K562 (cell line): ENCODE data around the gene ATP5MC3. TPM values are rescaled to one million over a fixed set of nuclear protein-coding genes. Genes with fewer than 3 reads are reported as not detected.

ENCODE experiments used
- ARNT ChIP-seq, 2 experiments: fragments of 450-650 bp; IDR thresholded peaks; 2 replicates each; pipeline ENCODE4 v1.6.1; 2016; ENCODE audit warnings: mild to moderate bottlenecking in 1 of 2
- CUX1 ChIP-seq: fragments of 200-800 bp; sonication (Bioruptor generic); IDR thresholded peaks from 2 replicates; pipeline ENCODE4 v1.6.1; 2016; ENCODE audit warnings: missing genetic modification characterization, missing compliant biosample characterization
- EGR1 ChIP-seq: fragments of 450-650 bp; conservative IDR thresholded peaks from 2 replicates; pipeline ENCODE4 v1.6.1; 2017; ENCODE audit warnings: mild to moderate bottlenecking
- FOS ChIP-seq: IDR thresholded peaks from 3 replicates; pipeline ENCODE4 v1.6.1; 2011; ENCODE audit not compliant: insufficient read length; ENCODE audit errors: extremely low read depth
- HDGF ChIP-seq: fragments of 450-650 bp; IDR thresholded peaks from 2 replicates; pipeline ENCODE4 v1.6.1; 2016
- HMGN3 ChIP-seq: IDR thresholded peaks from 2 replicates; pipeline ENCODE4 v1.6.1; 2011; ENCODE audit warnings: borderline replicate concordance, low read depth, mild to moderate bottlenecking, mixed read lengths, low read length; ENCODE audit not compliant: insufficient read length; ENCODE audit errors: extremely low read depth
- HOXB6 ChIP-seq: fragments of 250-450 bp; sonication (Bioruptor Pico); IDR thresholded peaks from 2 replicates; pipeline ENCODE4 v1.5.1; 2022; ENCODE audit warnings: mild to moderate bottlenecking, borderline replicate concordance
- MAFF ChIP-seq: IDR thresholded peaks from 2 replicates; pipeline ENCODE4 v1.6.1; 2012; ENCODE audit warnings: low read length, improper control_type of control experiment
- MAZ ChIP-seq, 2 experiments: fragments of 450-650 bp in 1 of 2; sonication (generic) in 1 of 2; formaldehyde crosslinking; IDR thresholded peaks in 1 of 2; conservative IDR thresholded peaks in 1 of 2; 2 replicates each; pipeline versions ENCODE4 v1.4.0 to v1.5.0; 2020; ENCODE audit warnings: mild to moderate bottlenecking in 1 of 2, missing genetic modification reagents in 1 of 2
- MXI1 ChIP-seq: IDR thresholded peaks from 2 replicates; pipeline ENCODE4 v1.6.1; 2011; ENCODE audit warnings: low read depth, mild to moderate bottlenecking, improper control_type of control experiment, low read length
- POLR3G ChIP-seq: IDR thresholded peaks from 2 replicates; pipeline ENCODE4 v1.6.1; 2011; ENCODE audit not compliant: insufficient read length, insufficient replicate concordance; ENCODE audit errors: extremely low read depth
- PURB ChIP-seq: sonication (generic); formaldehyde crosslinking; IDR thresholded peaks from 2 replicates; pipeline ENCODE4 v1.9.0; 2021; ENCODE audit warnings: low read depth, mild to moderate bottlenecking, missing genetic modification reagents
- STAT5B ChIP-seq: fragments of 250-450 bp; sonication (Bioruptor Pico); IDR thresholded peaks from 2 replicates; pipeline ENCODE4 v1.8.0; 2021; ENCODE audit warnings: mild to moderate bottlenecking, inconsistent platforms
- TAF1 ChIP-seq: IDR thresholded peaks from 2 replicates; pipeline ENCODE4 v1.6.1; 2011; ENCODE audit warnings: mild to moderate bottlenecking, low read length, moderate library complexity; ENCODE audit not compliant: insufficient read depth, control insufficient read depth, severe bottlenecking; ENCODE audit errors: extremely low read depth
- TARDBP ChIP-seq: fragments of 450-650 bp; IDR thresholded peaks from 2 replicates; pipeline ENCODE4 v1.6.1; 2016
- ZBTB9 ChIP-seq: fragments of 450-650 bp; formaldehyde crosslinking; IDR thresholded peaks from 2 replicates; pipeline ENCODE4 v1.4.0; 2020; ENCODE audit warnings: mild to moderate bottlenecking, moderate library complexity
- ZKSCAN3 ChIP-seq: fragments of 250-450 bp; sonication (Bioruptor Pico); IDR thresholded peaks from 2 replicates; pipeline ENCODE4 v1.4.0; 2020
- ZNF324 ChIP-seq: fragments of 250-450 bp; sonication (Bioruptor Pico); IDR thresholded peaks from 2 replicates; pipeline ENCODE4 v1.4.0; 2020; ENCODE audit warnings: mild to moderate bottlenecking
- ZNF584 ChIP-seq: fragments of 200-800 bp; sonication (Bioruptor generic); IDR thresholded peaks from 2 replicates; pipeline ENCODE4 v1.6.1; 2016; ENCODE audit warnings: low read depth, mild to moderate bottlenecking, missing genetic modification characterization, missing compliant biosample characterization
- ZNF668 ChIP-seq: fragments of 250-450 bp; sonication (Bioruptor Pico); IDR thresholded peaks from 2 replicates; pipeline ENCODE4 v1.8.0; 2022; ENCODE audit warnings: mild to moderate bottlenecking, inconsistent platforms
- polyA plus RNA-seq, 8 experiments: library from polyadenylated mRNA; depleted of rRNA in 4 of 8; stranded (reverse) in 5 of 8; unstranded in 3 of 8; fragments of >200 nt; fragmentation: Nextera tagmentation in 2 of 8; fragmentation: Illumina TruSeq in 1 of 8; extraction: Ambion mirVana in 2 of 8; extraction: Trizol in 1 of 8; gene quantifications; 2 replicates each; pipeline versions ENCODE4 v1.2.1 to v1.2.3, GENCODE V29; 2011 to 2014; ENCODE audit warnings: inconsistent platforms in 1 of 8, missing spikeins in 1 of 8
- total RNA-seq, 7 experiments: library from RNA; depleted of rRNA in 6 of 7; stranded (reverse); fragments of >200 nt in 6 of 7; fragmentation: Illumina TruSeq in 2 of 7; extraction: Trizol in 2 of 7; gene quantifications; 2 replicates each; pipeline versions ENCODE4 v1.2.1 to v1.2.3, GENCODE V29; 2011 to 2021; ENCODE audit warnings: low replicate concordance in 1 of 7

The ATP5MC3 gene
- total and polyA plus RNA-seq, 9 of the 15 experiments (the other 6 are each of a cell fraction or from before 2014, with no cell fraction given) = 423 to 2,565 (median 1,012) TPM

- TF ChIP-seq MAFF = no peak
- TF ChIP-seq HMGN3 = no peak
- no peak for TF ChIP-seq ZNF584
- peak; percentile 85 for TF ChIP-seq TAF1
- peak in 1 of 2 experiments; percentile 61; a peak in 3 of 4 replicates for TF ChIP-seq MAZ (CRISPR knock-in tag; conservative IDR thresholded peaks at IDR 0.05 in 1 of 2, IDR thresholded peaks at IDR 0.05 in 1 of 2)
- TF ChIP-seq TARDBP = no peak
- TF ChIP-seq MXI1 = no peak
- TF ChIP-seq ZNF324 (CRISPR knock-in tag) = no peak
- 0 out of 4 replicates have a peak, but pooled peaks of 1 of the 2 experiments have one; percentile 50 for TF ChIP-seq ARNT (IDR thresholded peaks at IDR 0.05)
- no peak for TF ChIP-seq ZKSCAN3 (CRISPR knock-in tag)
- TF ChIP-seq ZNF668 (CRISPR knock-in tag) = no peak
- TF ChIP-seq ZBTB9 (CRISPR knock-in tag) = no peak
- TF ChIP-seq HOXB6 (CRISPR knock-in tag) = no peak
- 0 out of 2 replicates have a peak, but pooled peaks have one; percentile 17 for TF ChIP-seq CUX1 (CRISPR knock-in tag)
- TF ChIP-seq PURB = no peak
- no peak for TF ChIP-seq POLR3G
- no peak for TF ChIP-seq FOS
- TF ChIP-seq EGR1 = peak; percentile 96
- peak; percentile 85 for TF ChIP-seq HDGF
- no peak for TF ChIP-seq STAT5B
Measured at GRCh38 chr2:175180701-175181103, 808 bp downstream of the ATP5MC3 start (continued).
